OCI-LY1 (cell line): Measurements from ENCODE around the gene CHTF18.

Source experiments
- CTCF ChIP-seq: fragments of 200-600 bp; sonication (generic), shearing (Covaris generic); IDR thresholded peaks from 2 replicates; pipeline ENCODE4 v1.5.1; 2017; ENCODE audit warnings: mild to moderate bottlenecking, antibody characterized with exemption, low read length, moderate library complexity, mixed read lengths
- EZH2 ChIP-seq: fragments of 200-600 bp; sonication (generic), shearing (Covaris generic); IDR thresholded peaks from 2 replicates; pipeline ENCODE4 v1.8.0; 2017; ENCODE audit warnings: borderline replicate concordance, mixed run types, mild to moderate bottlenecking, antibody characterized with exemption, low read length, moderate library complexity, mixed read lengths

GRCh38 chr16:820748-821147 lies 32.3 kb downstream of the CHTF18 start:
- TF ChIP-seq CTCF: no peak
- no peak for TF ChIP-seq EZH2
